GM10248 (cell line): ENCODE data around the gene MGRN1.

ENCODE experiments used
- CTCF ChIA-PET: fragments of 300-600 bp; sonication (Branson Sonifier 250); formaldehyde crosslinking; extraction: SDS; loops from one replicate; lab custom pipeline; 2021; ENCODE audit warnings: antibody characterized with exemption; lab: Yijun Ruan, JAX
- POLR2A ChIA-PET: fragments of 350-650 bp; sonication (Branson Sonifier 250); formaldehyde crosslinking; extraction: SDS; loops from one replicate; lab custom pipeline; 2020; ENCODE audit warnings: antibody characterized with exemption; lab: Yijun Ruan, JAX
- DNase-seq: peaks from one replicate; pipeline ENCODE4 v3.0.0; 2012; ENCODE audit errors: extremely low spot score
- CTCF ChIP-seq: IDR thresholded peaks from 2 replicates; pipeline ENCODE4 v1.5.1; 2012; ENCODE audit warnings: mild to moderate bottlenecking, low read depth; ENCODE audit errors: extremely low read depth, missing control alignments, control extremely low read depth

The MGRN1 gene

GRCh38 chr16:4680673-4681470 is 56.2 kb downstream of the MGRN1 start:
- no peak for TF ChIP-seq CTCF
- POLR2A ChIA-PET, result no interaction called here
- no peak for DNase-seq
- CTCF ChIA-PET, result interaction anchor here (0.9 to 1.6 kb wide), 6 partner anchors 10 to 63 kb away, joined by 3 to 4 read pairs (median 3); no protein-coding TSS in a partner anchor

- CTCF ChIA-PET, result interaction anchor here (0.9 to 1.6 kb wide), 4 partner anchors 10 to 63 kb away, joined by 3 read pairs; no protein-coding TSS in a partner anchor
- no peak for DNase-seq
- POLR2A ChIA-PET, result no interaction called here
- TF ChIP-seq CTCF, result no peak
These were observed 57.0 kb downstream of the MGRN1 start for GRCh38 chr16:4681471-4682083.

GRCh38 chr16:4682084-4682591 is 57.5 kb downstream of the MGRN1 start:
- no peak for DNase-seq
- ChIA-PET POLR2A (no interaction called here), CTCF (interaction anchor here (1.2 kb wide), 1 partner anchor 45 kb away, joined by 3 read pairs; no protein-coding TSS in a partner anchor)
- TF ChIP-seq CTCF, result no peak

- ChIA-PET CTCF (no interaction called here), POLR2A (no interaction called here)
- TF ChIP-seq CTCF, result no peak
- DNase-seq, result no peak
These were observed 58.1 kb downstream of the MGRN1 start for GRCh38 chr16:4682616-4683254.

- no peak for TF ChIP-seq CTCF
- DNase-seq, result no peak
- POLR2A ChIA-PET, result no interaction called here
- CTCF ChIA-PET, result no interaction called here
These were observed 58.8 kb downstream of the MGRN1 start for GRCh38 chr16:4683255-4684057.
